Panc1 (cell line): ENCODE data around the gene BCR. TPM values are rescaled to one million over a fixed set of nuclear protein-coding genes. Genes with fewer than 3 reads are reported as not detected.
"Not testable (repeated sequence)": the region's sequence is repeated elsewhere in the genome, so short reads cannot be mapped to it uniquely, and the experiment has no call there.

Experiments used
- ATAC-seq: fragments of 200-7000 bp; cut with Tn5 transposase; 2 replicates; pipeline ENCODE4 v1.9.1; 2020; ENCODE audit warnings: mild to moderate bottlenecking, moderate library complexity
- BruUV-seq: library from RNA; stranded (reverse); fragments of 400-500 nt; replicated peaks from 2 replicates; lab custom pipeline; 2021; lab: Mats Ljungman, UMichigan
- CTCF ChIA-PET: fragments of 300-600 bp; sonication (Branson Sonifier 250); formaldehyde crosslinking; loops from one replicate; lab custom pipeline; 2022; ENCODE audit warnings: antibody characterized with exemption; lab: Charles Lee
- POLR2A ChIA-PET: fragments of 300-600 bp; sonication (Branson Sonifier 250); formaldehyde crosslinking; loops from one replicate; lab custom pipeline; 2022; ENCODE audit warnings: antibody characterized with exemption; lab: Charles Lee
- DNase-seq: peaks from one replicate; pipeline ENCODE4 v3.0.0-alpha.2; 2010; ENCODE audit warnings: low read depth, low spot score
- H3K27ac ChIP-seq: 2 replicates; pipeline ENCODE4 v1.5.1; 2011; ENCODE audit warnings: mild to moderate bottlenecking, low read length, inconsistent platforms
- H3K27me3 ChIP-seq: fragments of 200-500 bp; sonication (Bioruptor generic); 2 replicates; pipeline ENCODE4 v1.6.0; 2014; ENCODE audit warnings: low read length, inconsistent platforms; ENCODE audit not compliant: control insufficient read depth, insufficient read depth
- H3K36me3 ChIP-seq: fragments of 200-500 bp; sonication (Bioruptor generic); 2 replicates; pipeline ENCODE4 v1.5.1; 2014; ENCODE audit warnings: inconsistent platforms, mild to moderate bottlenecking, low read length, moderate library complexity; ENCODE audit not compliant: control insufficient read depth, insufficient read depth
- H3K4me1 ChIP-seq: 2 replicates; pipeline ENCODE4 v1.5.1; 2011; ENCODE audit warnings: inconsistent platforms, mild to moderate bottlenecking, low read length, moderate library complexity; ENCODE audit not compliant: control insufficient read depth, insufficient read depth
- H3K4me3 ChIP-seq, 2 experiments: 2 replicates each; pipeline ENCODE4 v1.5.1; 2011 to 2012; ENCODE audit warnings: low read depth in 2 of 2, low read length in 2 of 2, mild to moderate bottlenecking in 2 of 2, inconsistent platforms in 1 of 2, moderate library complexity in 1 of 2
- H3K9me3 ChIP-seq: fragments of 200-500 bp; sonication (Bioruptor generic); 2 replicates; pipeline ENCODE4 v1.5.1; 2014; ENCODE audit warnings: low read depth, mild to moderate bottlenecking, inconsistent platforms, low read length, moderate library complexity; ENCODE audit not compliant: control insufficient read depth, insufficient read depth
- CTCF ChIP-seq: fragments of 450-650 bp; IDR thresholded peaks from 2 replicates; pipeline ENCODE4 v1.5.1; 2017; ENCODE audit warnings: mild to moderate bottlenecking
- POLR2AphosphoS5 ChIP-seq: IDR thresholded peaks from 2 replicates; pipeline ENCODE4 v1.6.1; 2012; ENCODE audit warnings: mild to moderate bottlenecking, low read depth, low read length, moderate library complexity
- SIN3A ChIP-seq: IDR thresholded peaks from 2 replicates; pipeline ENCODE4 v1.6.1; 2012; ENCODE audit warnings: low read depth, mild to moderate bottlenecking, low read length, moderate library complexity, borderline replicate concordance; ENCODE audit not compliant: insufficient read depth
- TCF7L2 ChIP-seq: IDR thresholded peaks from 2 replicates; pipeline ENCODE4 v1.6.1; 2011; ENCODE audit warnings: mild to moderate bottlenecking, low read depth, low read length, inconsistent platforms
- in situ Hi-C: cut with HindIII; loops from 2 replicates; pipeline ENCODE4 v1.10.0; 2016; ENCODE audit warnings: low sequenced_read_pairs, low pct_unique_long_range_greater_than_20kb
- intact Hi-C: fragments of 100-400 bp; cut with micrococcal nuclease; formaldehyde crosslinking; loops from one replicate; pipeline ENCODE4 v1.10.0; 2022; ENCODE audit not compliant: unreplicated experiment
- total RNA-seq: library from RNA; stranded (reverse); gene quantifications from one replicate; pipeline ENCODE4 v1.2.1, GENCODE V29; 2021; ENCODE audit not compliant: unreplicated experiment
- TF ChIP-seq, protein P1 (sequence below), 2 experiments: IDR thresholded peaks; 2 replicates each; pipeline ENCODE4 v1.6.1; 2011 to 2012; ENCODE audit warnings: low read depth in 2 of 2, control low read depth in 1 of 2, low read length in 1 of 2, mild to moderate bottlenecking in 1 of 2, moderate library complexity in 1 of 2; ENCODE audit not compliant: insufficient read depth in 1 of 2

The BCR gene
- total RNA-seq, 1 experiment from 2014 or later: 32.1 TPM

DNA sequence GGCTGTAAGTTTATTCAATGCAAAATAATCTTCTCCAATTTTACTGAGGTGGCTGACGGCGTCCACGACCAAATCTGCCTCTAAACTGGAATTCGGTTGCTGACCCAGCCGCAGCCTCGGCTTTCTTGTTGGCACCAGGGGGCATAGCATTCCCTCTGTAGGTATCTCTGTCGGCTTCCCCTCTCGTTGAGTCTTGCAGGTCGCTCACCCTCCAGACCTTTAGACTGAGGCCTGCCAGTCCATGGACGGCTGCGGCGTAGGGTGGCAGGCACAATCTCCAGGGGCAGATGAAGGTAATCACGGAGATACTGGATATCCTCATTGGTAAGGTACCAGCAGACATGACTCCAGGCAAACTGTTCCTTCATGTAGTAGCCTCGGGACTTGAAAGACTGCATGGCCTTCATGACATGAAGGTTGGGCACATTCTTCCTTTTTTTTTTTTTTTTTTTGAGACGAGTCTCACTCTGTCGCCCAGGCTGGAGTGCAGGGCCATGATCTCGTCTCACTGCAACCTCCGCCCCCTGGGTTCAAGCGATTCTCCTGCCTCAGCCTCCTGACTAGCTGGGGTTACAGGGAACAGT lies 142.3 kb downstream of the BCR start:
- intact Hi-C loops: loop anchor here (5.0 kb wide), 1 partner anchor 65 kb away; no protein-coding TSS in a partner anchor
- TF ChIP-seq CTCF: peak; percentile 27
- H3K27me3 ChIP-seq, ATAC-seq, H3K4me3 ChIP-seq, H3K9me3 ChIP-seq, in situ Hi-C loops, H3K36me3 ChIP-seq, DNase-seq, H3K27ac ChIP-seq, POLR2A ChIA-PET, H3K4me1 ChIP-seq, BruUV-seq: not testable (repeated sequence)
- CTCF ChIA-PET: interaction anchor here (1.1 kb wide), 1 partner anchor 63 kb away, joined by 3 read pairs; no protein-coding TSS in a partner anchor

DNA sequence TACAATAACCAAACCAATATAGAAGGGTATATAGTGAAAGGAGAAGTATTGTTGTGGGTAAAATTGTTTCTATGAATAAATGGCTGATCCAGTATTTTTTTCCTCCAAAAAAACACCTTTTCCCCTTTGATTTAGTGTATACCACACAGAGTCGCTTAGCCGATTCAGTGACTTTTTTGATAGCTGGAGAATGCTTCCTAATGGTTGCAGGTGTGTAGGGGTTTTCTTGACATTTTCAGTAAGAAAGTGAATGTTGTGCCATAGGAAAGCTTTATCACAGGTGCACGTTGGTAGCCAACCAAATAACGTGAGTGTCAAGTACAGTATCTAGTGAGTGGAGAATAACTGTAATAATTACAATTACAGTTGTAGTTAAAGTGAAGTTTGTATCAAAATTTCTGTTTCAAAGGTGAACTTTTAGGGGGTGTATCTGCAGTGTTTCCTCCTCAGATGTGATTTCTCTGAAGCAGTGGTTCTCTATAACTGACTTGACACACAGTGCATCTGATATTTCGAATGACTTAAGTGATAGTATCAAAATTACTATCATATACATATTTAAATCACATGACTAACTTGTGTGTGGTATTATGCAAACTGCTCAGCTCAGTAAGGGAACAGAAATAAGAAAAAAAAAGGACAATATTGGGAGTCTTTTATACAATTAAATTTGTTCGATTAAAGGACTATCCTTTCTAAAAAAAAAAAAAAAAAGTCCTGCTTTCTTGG lies 143.8 kb downstream of the BCR start:
- H3K36me3 ChIP-seq, H3K9me3 ChIP-seq, BruUV-seq, in situ Hi-C loops, ATAC-seq, H3K4me3 ChIP-seq, H3K27ac ChIP-seq, DNase-seq, H3K4me1 ChIP-seq, H3K27me3 ChIP-seq: not testable (repeated sequence)
- CTCF ChIA-PET: interaction anchor here (0.7 to 1.1 kb wide), 2 partner anchors 61 to 320 kb away, joined by 4 read pairs; no protein-coding TSS in a partner anchor
- intact Hi-C loops: loop anchor here (5.0 kb wide), 1 partner anchor 63 kb away; no protein-coding TSS in a partner anchor
- POLR2A ChIA-PET: interaction anchor here (0.6 kb wide), 1 partner anchor 40 kb away, joined by 6 read pairs; no protein-coding TSS in a partner anchor

- no peaks in the 10 kb centered on the region for H3K27me3 ChIP-seq
- H3K4me3 ChIP-seq: no peak overlapping the region
- DNase-seq (no peak), ATAC-seq (no peak)
- H3K4me1 ChIP-seq: no peaks in the 10 kb centered on the region
- in situ Hi-C loops: no loop called here
- no peak overlapping the region for H3K27ac ChIP-seq
- TF ChIP-seq CTCF (no peak), TCF7L2 (no peak), SIN3A (no peak), POLR2AphosphoS5 (no peak)
- TF ChIP-seq, protein P1, sequence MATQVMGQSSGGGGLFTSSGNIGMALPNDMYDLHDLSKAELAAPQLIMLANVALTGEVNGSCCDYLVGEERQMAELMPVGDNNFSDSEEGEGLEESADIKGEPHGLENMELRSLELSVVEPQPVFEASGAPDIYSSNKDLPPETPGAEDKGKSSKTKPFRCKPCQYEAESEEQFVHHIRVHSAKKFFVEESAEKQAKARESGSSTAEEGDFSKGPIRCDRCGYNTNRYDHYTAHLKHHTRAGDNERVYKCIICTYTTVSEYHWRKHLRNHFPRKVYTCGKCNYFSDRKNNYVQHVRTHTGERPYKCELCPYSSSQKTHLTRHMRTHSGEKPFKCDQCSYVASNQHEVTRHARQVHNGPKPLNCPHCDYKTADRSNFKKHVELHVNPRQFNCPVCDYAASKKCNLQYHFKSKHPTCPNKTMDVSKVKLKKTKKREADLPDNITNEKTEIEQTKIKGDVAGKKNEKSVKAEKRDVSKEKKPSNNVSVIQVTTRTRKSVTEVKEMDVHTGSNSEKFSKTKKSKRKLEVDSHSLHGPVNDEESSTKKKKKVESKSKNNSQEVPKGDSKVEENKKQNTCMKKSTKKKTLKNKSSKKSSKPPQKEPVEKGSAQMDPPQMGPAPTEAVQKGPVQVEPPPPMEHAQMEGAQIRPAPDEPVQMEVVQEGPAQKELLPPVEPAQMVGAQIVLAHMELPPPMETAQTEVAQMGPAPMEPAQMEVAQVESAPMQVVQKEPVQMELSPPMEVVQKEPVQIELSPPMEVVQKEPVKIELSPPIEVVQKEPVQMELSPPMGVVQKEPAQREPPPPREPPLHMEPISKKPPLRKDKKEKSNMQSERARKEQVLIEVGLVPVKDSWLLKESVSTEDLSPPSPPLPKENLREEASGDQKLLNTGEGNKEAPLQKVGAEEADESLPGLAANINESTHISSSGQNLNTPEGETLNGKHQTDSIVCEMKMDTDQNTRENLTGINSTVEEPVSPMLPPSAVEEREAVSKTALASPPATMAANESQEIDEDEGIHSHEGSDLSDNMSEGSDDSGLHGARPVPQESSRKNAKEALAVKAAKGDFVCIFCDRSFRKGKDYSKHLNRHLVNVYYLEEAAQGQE (IDR thresholded peaks at IDR 0.05; ENCODE audit: insufficient read depth in 1 of 2, low read depth in 2 of 2, low read length in 1 of 2): no peak
- ChIA-PET POLR2A (no interaction called here), CTCF (no interaction called here)
- intact Hi-C loops: no loop called here
- H3K36me3 ChIP-seq: no peaks in the 10 kb centered on the region
- no peaks in the 10 kb centered on the region for H3K9me3 ChIP-seq
- BruUV-seq: no TSS peak
Observed at GRCh38 chr22:23325183-23325582, 144.9 kb downstream of the BCR start.

DNA sequence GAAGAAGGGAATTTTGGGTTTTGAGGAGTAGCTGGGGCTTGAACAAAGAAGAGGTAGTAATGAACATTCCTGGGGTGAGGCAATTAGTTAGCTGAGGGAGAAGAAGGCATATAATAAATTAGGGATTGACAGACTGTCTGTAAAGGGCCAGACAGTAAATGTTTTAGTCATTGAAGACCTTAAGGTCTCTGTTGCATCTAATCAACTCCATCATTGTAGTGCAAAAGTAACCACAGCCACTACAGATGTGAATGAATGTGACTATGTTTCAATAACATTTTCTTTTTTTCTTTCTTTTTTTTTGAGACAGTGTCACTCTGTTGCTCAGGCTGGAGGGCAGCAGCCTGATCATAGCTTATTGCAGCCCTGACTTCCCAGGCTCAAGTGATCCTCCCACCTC lies 153.5 kb downstream of the BCR start:
- H3K4me3 ChIP-seq, H3K9me3 ChIP-seq, H3K36me3 ChIP-seq, H3K4me1 ChIP-seq, CTCF ChIA-PET, DNase-seq, in situ Hi-C loops, BruUV-seq, H3K27me3 ChIP-seq, POLR2A ChIA-PET, ATAC-seq, intact Hi-C loops, H3K27ac ChIP-seq: not testable (repeated sequence)
